Epidermal melanocyte (primary cell): ENCODE results near the gene TMEM158.

Experiments used
- DNase-seq: peaks from one replicate; pipeline ENCODE4 v3.0.0; 2011; ENCODE audit warnings: low spot score; ENCODE audit not compliant: insufficient read length

Gene TMEM158

DNA sequence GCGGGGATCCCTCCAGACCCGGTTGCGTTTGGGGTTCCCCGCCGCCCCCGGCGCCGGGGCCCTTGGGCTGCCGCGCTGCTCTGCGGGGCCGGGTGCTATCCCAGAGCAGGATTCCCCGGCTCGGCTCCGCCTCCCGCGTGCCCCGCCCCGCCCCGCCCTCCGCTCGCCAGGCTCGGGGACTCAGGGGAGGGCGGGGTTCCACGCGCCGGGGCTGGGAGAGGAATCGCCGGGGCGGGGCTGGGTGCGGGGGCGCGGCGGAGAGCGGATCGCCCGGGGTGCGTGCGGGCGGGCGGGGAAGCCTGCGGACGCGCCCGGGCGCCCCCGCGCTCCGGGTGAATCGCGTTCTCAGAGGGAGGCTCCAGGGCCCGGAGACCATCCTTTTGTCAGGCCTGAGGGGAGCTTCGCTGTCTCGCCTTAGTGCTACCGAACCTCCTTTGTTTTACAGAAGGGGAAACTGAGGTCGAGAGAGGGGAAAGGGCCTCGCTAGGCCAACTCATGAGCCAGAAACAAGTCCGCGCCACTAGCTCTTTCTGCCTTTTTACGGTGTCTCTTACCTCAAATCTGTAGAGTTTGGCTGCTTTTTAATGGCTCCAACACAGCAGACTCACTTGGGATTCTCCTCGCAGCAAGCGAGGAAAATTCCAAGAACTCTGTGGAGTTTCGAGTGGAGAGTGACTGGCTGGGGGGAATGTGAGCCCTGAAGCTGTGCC lies at the start of gene TMEM158:
Gene TMEM158 (minus strand): TSS at position 82 of the 710 bp plus-strand sequence. CDS start 260 bp downstream, outside the sequence.
- peak; percentile 86 for DNase-seq

DNA sequence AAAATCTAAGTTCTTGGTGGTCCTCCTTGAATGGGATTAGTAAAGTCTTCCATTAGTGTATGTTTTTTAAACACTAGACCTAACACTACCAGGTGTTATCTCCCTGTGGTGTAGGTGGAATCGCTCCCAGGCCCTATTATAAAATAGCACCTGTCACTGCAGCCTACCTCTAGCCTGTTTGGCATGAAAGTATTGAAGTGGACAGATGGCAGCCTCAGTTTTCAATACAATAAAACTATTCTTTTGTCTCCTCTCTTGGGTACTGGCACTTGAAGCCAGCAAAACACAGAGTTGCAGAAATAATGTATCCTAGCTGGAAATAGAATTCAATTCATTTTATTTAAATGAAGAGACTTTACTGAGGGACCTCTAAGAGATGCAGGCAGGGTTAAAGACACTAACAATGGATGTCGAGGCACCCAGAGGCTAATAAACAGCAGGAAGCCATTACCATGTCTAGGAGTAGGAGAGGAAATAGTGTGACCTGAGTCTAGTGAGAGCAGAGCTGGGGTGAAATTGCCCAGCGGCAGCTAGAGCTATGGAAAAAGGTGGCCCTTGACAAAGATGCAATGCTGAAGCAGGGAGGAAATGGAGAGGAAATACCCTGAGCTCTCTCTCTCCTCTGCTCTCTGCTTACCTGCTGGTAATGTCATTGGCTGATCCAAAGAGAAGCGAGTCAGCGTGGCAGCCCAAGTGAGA lies 49.1 kb upstream of the TMEM158 start:
- DNase-seq = no peak

DNA sequence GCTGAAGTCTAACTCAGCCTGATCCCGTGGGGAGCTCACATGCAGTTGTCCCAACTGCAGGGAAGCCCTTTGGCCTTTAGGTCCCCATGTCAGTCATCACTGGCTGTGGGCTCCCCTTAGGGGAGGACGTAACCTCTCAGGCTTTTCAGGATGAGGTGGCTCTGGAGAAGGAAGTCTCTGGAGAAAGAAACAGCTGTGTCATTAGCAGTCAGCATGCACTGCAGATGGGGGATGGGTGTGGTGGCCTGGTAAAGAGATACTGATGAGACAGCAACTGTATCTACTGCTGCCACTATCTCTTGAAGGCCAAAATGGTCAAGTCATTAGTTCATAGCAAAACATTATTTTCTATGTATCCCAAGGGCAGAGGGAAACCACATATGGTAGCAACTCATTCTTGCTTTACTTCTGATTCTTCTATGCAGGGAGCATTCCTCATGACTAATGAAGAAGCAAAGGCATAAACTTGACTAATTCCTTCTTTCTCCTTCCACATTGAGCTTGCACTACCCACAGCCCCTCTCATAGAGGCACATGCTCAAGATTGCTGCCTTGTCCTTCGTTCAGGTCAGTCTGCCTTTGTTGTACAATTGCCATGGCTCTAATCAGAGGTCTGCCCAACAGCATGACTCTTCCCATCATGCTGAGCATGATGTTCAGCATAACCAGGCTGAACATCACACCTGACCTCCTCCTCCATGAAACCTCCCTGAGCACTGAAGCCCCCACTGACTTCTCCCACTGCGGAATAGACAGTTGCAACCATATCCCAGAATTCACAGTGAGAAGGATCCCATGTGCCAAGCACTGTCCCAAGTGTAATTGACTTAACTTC lies 47.8 kb upstream of the TMEM158 start:
- no peak for DNase-seq

DNA sequence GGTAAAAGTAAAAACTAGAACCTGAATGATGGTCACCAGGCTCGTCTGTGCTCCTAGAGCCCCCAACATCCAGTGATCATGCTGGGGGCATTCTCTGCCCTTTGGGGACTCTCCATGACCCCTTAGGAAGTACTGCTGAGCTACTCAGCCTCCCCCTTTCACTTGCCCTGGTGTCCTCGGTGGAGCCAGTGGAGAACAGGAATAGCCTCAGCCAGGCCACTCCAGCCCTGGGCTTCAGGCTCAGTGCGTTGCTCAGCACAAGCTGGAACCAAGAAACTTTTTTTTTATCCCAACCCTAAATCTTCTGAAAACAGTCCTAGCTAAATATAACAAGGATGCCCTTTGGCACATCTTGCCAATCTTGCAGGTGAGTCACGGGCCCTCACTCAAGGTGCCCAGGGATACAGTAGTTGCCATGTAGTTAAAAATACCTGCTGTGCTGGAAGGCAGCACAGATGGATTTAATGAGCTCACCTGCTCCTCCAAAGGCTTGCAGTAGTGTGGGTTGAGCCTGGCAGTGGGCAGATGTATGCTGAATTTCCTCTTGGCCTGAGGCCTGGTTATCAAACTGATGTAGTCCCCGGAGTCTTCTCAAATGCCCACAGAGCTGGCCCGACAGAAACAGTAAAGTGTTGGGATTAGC lies 46.9 kb upstream of the TMEM158 start:
- DNase-seq = no peak

DNA sequence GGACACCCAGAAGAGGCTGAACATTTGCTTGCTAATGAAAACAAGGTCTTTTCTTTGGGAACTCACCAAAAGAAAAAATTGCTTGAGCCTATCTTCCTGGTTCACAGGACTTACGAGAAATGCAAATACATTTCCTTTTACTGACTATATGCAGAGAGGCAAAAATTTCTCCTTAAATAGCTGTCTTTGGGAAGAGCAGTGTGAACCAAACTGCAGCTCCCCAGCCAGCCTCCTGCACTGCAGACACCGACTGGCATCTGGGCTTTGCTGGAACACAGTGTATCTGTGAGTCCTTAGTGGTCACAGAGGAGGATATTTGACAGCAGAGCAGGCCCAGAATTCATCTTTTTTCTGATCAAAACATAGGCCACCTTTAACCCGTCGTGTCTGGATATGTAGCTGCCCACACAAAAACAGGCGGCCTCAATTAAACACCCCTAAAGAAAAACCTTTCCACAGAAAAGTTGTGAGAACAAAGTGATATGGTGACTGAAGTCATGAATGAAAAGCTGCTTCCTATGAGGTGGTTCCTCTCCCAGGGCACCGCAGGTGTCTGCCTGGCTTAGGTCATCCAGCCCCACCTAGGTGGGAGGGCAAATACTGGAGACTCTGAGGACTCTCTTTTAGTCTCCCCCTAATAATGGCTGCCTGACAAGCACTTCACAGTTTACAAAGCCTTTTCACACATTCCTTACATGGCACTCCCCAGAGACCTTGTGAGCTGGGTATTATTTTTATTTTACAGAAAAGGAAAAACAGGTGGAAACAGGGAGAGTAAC lies 46.1 kb upstream of the TMEM158 start:
- DNase-seq = no peak

DNA sequence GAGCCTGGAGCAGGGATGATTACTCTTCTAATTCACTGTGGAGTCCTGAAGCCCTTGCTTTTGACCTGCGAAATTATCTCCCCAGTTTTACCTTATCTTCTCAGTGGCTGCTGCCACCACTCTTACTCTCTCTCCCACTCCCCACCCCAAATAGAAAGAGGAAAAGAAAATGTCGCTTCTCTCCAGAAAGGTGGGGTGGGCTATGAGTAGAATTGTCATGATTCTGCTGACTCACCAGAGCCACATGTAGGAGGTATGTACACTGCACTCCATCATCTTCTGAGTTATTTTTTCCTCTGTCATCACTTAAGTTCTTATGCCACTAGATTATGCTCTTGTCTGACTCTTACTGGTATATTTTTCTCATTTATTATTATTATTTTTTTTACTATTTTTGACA lies 43.9 kb upstream of the TMEM158 start:
- no peak for DNase-seq

DNA sequence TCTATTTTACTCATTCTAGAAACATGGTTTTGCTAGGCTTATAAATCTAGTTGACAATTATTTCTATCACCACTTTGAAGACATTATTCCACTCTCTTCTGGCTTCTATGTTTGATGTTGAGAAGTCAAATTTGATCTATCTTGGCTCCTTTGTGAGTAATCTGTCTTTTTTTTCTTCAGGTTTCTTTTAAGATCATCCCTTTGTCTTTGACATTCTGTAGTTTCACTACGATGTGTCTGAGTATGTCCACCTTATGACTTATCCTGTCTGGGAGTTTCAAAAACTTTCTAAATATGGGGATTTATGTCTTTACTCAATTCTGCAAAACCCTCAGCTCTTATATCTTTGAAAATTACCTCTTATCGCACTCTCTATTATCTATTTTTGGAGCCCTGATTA lies 41.0 kb upstream of the TMEM158 start:
- no peak for DNase-seq

DNA sequence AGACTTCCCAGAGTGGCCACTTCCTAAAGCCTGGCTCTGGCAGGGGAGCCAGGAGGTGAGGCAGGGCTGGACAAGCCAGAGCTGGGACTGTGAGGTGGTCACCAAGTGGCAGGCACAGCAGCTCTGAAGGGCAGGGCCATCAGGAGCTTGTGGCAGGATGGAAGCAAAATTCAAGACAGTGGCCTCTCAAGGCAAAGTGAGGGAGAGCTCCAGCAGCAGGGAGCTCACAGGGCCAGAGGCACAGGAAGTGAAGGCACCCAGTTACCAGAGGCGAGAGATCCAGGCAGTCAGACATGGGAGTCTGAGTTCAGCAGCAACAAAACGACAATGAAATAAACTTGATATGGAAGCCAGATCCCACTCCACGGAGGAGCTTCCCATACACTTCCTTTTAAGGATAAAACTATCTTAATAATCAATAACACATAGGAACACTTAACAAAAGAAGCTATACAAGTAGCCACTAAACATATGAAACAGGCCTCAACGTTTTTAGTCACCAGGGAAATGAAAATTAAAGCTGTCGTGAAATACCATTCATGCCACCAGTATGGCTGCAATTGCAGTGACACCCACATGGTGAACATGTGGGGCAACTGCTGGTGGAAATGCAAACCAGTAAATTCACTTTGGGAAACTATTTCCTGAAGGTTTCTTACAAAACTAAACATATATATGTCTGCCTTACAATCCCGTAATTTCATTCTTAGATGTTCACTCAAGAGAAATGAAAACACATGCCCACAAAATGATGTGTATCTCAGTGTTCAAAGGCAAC lies 35.4 kb upstream of the TMEM158 start:
- no peak for DNase-seq

DNA sequence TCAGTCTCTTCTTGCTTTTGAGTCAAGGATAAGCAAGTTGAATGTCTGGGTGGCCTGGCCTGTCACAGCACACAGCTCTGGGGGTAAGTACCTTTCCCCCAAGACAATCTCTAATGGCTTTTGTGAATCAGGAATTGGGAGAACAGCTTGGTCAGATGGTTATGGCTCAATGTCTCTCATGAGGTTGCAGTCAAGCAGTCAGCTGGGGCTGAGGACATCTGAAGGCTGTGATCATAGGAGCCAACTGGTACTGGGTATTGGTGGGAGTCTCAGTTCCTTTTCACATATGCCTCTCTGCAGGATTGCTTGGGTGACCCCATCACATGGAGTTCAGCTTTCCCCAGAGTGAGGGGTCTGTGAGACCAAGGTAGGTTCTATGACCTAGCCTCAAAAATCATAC lies 33.0 kb upstream of the TMEM158 start:
- no peak for DNase-seq

DNA sequence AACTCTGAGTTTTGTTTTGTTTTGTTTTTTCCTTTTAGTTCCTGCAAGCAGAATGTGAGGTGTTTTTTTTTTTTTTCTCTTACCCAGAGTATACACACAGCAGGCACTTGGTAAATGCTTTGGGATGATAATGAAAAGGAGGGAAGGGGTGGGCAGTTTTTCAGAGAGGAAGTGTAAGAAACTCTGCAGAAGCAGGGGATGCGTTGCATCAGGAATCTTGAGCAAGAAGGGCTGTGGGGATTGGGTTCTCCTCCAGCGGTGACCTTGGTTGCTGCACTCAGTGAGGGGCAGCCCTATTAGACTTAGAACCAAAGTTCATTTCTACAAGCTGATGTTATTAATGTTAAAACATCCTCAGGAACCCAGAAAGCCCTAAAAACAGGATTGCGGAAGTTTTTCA lies 32.2 kb upstream of the TMEM158 start:
- no peak for DNase-seq

DNA sequence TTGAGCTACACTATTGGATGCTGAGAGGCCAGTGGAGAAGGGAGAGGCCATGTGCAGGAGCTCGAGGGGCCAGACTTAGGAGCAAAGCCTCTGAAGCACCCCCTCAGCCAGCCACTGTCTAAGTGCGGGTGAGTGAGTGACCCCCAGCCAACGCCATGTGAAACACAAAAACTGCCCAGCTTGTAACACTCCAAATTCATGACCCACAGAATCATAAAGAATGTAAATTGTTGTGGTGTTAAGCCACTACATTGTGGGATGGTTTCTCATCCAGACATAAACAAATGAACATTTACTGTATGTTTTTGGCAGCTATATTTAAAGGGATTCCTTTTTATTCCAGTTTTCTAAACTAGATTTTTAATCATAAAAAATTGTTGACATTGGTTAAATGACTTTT lies 27.2 kb upstream of the TMEM158 start:
- DNase-seq = no peak

DNA sequence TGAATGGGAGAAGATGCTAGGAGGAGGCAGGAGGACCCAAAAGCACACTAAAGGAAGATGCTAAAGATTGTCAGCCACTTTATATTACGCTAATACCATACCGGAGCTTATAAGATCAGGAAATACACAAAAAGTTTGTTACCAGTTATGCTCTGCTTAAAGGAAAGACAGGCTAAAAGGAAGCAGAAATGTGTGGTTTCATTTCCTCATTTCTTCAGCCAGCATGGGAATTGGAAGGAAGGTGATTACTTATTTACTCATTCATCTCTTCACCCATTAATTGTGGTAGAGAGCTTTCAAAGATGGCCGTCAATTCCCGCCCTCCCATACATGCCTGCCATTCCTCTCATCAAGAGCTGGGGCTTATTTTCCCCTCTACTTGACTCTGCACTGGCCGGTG lies 26.7 kb upstream of the TMEM158 start:
- no peak for DNase-seq

DNA sequence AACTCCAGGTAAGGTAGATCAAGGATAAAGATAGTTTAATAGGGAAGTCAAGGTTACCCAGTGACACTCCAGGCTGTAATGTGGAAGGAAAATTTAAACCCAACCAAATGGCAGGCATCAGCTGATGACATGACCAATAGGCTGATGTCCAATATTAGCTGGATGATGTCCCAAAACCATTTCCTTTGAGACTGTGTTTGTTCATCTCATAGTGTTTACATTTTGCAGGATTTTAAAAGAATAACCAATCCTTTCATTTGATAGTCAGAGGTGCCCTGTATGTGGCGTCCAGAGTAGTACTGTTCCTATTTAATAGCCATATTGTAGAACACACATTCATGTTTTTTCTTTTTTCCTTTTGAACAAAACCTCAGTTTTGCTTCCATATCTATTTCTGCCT lies 23.3 kb upstream of the TMEM158 start:
- no peak for DNase-seq

DNA sequence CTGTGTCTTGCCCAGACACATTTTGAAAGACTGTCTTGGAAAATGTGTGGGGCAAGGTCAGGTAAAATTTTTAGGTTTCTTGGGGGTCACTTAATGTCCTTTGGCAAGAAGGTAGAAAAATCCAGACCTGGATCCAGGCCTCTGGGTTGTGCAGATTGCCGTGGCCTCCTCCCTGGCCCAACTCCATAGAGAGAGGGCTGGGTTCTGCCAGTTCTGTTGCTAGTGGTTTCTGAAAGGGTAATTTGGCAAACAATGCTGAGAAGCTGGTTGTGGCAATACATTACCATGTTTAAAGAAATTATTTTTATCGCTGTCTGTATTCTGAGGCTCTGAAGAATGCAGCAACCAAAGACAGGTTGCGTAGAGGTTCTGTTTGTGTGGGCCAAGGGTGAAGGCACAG lies 20.2 kb upstream of the TMEM158 start:
- DNase-seq = no peak

DNA sequence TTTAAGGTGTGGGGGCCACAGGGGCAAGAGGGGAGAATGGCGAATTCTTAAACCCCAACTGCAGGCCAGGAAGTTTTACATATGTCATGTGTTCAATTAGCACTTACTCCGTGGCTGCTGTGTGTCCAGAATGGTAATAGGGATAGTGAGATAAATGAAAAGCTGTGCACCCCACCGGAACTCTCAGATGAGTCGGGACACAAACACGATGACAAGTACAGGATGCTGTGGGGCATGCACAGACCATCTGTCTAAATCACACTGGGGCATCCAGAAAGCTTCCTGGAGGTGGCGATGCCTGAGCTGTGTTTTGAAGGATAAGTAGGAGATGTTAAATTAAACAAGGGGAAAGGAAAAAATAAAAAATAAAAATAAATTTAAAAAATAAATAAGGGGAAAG lies 18.3 kb upstream of the TMEM158 start:
- no peak for DNase-seq

DNA sequence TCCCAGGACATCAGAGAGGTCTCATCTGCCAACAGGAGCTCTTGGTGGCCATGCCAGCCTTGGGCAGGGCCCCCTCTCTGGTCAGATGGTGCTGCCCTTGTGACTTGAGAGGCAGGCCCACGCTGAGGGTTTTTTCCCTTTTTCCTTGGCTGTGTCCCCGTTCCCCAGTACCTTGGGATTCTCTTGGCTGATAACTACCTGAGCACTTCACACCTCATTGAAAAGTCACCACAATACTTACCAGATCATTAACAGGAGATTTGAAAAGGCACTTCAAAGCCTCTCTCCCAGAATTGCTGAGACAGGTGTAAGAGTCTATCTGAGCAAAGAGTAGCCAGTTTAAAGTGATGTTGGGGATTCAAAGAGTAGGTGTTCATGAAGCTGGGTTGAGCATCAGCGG lies 15.1 kb upstream of the TMEM158 start:
- DNase-seq = no peak

DNA sequence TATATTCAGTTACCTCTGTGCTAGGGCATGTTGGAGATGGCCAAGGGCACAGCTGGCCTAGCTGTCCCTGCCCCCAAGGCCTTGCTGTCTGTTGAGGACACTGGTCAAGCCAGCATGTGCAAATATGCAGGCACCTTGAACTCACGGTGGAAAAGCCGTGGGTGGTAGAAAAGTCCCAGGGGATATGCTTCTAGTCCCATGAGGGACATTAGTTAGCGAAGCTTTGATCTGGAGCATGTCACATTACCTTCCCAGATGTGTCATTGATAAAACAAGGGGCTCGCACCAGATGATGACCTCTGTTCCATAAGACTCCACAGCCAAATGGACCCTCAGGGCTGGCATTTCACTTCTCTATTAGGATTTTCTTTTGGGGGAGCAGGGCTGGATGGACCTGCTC lies 14.2 kb upstream of the TMEM158 start:
- no peak for DNase-seq

DNA sequence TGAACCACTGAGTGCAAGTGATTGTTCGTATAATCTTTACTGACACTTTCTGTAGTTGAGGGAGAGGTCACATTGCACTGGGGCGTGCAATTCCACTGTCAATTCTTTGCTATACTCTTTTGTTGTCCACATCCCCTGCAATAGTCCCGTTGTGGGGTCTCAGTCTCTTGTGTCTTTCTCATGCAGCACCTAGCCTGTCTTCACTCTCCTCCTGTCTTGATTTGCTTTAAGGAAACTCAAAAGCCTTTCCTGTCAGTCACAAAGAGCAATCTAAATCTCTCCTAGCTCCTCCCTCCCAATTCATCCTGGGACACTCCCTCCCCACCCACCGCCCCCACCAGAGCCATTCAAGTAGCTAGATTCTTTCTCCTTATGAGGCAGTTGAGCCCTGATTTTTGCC lies 13.2 kb upstream of the TMEM158 start:
- DNase-seq = no peak

DNA sequence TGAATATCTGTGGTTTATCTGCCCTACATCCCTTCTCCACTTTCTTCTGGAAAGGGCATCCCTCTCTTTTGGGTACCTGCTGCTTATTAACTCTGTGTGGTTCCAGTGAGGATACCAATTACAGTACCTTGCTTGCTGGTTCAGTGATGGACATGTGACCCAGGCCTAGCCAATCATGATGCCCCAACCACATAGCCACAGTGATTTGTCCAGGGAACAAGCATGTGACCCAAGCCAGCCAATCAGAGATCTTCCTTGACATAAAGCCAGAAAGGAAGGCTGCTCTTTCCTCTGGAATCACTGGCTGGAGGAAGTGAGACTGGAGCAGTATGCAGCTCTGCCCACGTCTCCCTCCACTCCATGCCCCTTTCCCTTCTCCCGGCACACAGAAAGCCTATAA lies 10.9 kb upstream of the TMEM158 start:
- no peak for DNase-seq

DNA sequence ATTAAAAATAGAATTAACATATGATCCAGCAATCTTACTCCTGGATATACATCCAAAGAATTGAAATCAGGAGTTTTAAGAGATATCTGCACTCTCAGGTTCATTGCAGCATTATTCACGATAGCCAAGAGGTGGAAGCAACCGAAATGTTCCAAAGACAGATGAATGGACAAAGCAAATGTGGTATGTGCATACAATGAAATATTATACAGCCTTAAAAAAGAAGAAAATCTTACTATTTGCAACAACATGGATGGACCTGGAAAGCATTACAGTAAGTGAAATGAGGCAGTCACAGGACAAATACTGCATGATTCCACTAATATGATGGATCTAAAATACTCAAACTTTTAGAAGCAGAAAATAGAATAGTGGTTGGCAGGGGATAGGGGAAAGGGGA lies 9.3 kb upstream of the TMEM158 start:
- DNase-seq = no peak
